Activated T-cell treated with anti-CD3 and anti-CD28 coated beads for 48 hours (primary cell): ENCODE results near the gene RAB11FIP5.

ENCODE experiments used
- DNase-seq: peaks from one replicate; pipeline ENCODE4 v3.0.0-alpha.2; 2020; ENCODE audit warnings: low read depth

The RAB11FIP5 gene

DNA sequence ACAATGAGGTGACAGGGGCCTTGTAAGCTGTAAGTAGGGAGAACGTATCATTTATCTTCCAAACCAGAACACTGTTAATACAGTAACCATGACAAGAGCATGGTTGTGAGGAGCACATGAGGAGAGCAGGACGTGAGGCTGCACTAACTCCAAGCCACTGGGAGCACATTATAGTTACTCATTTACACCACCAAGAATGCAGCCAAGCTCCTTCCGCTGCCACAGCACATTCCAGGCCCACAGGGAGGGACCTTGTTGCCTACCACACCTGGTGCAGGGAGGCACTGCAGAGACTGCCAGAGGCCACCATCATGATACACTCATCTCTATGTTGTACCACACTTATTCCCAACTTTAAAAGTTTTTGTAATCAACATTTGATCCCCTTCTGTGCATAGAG lies 27.8 kb downstream of the RAB11FIP5 start:
- no peak for DNase-seq

DNA sequence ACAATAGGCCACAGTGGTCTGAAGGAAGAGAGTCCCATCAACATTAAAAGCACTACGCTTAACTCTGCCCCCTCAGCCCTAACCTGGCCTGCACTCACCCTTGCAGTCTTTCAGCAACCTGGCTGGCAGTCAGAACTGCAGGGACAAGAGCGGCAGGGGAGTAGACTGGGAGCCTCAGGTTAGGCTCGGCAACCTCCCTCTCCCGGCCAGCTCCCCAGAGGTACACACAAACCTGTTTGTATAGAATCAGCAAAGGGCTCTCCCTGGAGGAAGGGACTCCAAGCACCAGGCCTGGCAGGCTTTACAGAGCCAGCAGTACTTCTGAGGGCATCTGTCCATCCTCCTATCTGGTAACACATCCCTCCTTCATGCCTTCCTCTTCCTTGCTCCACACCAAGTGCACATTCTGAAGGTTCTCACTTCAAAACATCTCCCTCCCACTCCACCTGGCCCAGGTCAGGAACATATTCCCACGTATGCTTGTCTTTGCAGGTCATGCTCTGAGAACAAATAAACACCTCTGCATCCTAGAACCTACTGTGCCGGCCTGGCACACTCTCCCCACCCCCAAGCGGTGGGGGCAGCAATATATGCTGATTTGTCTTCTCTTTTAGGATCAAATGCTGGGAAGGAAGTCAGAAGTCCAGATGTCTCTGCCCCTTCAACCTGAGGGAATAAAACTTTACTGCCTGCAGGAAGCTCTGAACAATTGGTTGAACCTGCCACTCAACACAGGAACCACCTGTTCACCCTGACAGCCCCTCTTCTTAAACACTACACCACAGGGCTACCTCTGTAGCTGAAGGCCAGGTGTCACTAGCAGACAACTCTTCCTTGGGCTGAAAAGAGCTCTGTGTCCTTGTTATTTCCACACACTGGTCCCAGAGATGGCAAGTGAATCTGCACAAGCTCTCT lies 28.6 kb downstream of the RAB11FIP5 start:
- DNase-seq, result no peak

DNA sequence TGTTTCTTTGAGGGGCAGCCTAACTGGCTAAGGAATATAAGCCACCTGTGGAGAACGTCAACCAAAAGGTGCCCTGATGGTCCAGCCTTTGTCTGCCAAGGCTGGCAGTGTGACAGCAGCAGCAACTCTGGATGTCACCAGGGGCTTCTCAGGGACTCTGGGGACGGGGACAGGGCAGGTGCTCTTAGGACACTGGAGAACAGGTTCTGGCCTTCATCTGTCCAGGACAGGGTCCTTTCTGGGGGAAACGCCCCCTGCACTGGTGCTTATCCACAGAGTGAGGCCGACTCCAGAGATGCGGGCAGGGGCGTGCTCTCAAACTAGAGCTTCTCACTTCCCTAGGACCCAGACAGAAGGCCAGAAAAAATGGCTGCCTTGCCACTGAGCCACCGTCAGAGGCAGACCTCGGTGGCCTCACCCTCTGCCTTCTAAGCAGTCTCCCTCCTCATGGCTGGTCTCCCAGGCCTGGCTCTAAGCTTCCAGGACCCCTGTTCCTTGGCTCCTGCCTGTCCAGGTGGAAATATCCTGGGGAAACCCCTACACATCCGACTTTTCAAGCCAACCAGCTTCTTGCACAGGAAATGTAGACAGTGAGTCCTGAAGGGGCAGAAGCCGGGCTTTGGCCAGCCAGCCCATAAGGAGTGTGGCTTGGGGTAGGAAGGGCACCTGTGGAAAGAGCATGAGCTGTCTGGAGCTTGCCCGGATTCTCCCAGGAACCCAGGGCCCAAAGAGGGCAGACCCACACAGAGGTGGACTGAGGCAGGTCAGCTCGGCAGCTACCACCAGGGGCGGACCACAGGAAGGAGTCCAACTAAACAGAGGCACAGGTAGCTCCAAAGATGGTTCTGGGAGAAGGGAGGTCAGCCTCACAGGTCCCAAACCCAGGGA lies 30.0 kb downstream of the RAB11FIP5 start:
- no peak for DNase-seq

DNA sequence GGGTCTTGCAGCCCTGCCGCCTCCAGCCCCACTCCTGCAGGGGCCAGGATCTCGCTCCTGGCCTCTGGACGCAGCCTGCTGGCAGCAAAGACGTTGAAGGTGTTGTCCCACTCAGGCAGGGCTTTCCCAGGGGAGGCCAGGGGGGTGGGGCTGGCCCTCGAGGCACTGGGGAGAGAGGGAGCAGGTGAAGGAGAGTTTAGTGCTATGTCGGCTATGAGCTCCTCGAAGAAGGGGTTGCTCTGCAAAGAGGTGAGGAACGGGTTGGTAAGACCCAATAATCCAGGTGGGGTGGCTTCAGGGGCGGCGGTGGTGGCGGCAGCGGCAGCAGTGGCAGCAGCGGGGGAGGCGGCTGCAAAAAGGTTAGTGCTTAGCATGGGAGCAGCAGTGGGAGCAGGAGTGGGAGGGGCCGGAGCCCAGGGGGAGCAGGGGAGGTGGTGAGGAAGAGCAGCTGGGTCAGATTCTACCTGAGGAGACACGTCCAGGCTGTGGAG lies 31.5 kb downstream of the RAB11FIP5 start:
- no peak for DNase-seq

DNA sequence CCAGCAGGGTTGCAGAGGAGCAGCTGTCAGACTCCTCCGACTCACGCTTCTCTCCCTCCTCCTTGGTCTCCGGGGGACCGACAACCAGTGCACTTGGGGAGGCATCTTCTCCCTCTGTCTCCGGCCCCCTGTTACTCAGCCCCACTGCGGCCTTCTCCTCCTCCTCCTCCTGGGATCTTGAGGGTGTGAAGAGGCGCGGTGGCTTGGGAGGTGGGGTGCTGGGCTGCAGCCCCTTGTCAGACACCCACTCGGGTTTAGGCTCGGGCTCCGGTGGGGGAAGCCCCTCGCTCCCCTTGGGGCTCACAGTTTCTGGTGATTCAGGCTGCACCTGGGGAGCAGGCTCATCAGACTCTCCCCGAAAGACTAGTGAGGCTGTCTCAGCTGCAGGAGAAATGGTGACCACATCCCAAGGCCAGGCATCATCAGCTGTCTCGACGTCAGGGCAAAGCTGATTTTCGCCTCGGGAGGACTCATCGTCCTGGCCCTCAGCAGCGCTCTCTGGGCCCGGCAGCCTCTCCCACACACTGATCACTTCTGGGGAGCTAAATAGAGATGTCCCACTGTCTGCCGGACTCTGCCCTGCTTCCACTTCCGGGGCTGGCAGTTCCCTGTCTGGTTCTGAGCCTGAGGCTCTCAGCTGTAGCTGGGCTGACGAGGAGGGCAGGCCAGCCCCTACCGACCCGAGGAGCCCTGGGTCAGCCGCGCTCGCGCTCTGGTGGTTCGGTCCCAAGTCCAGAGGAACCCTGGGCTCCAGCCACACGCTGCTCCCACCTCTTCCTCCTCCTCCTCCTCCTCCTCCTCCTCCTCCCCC lies 32.2 kb downstream of the RAB11FIP5 start:
- no peak for DNase-seq

DNA sequence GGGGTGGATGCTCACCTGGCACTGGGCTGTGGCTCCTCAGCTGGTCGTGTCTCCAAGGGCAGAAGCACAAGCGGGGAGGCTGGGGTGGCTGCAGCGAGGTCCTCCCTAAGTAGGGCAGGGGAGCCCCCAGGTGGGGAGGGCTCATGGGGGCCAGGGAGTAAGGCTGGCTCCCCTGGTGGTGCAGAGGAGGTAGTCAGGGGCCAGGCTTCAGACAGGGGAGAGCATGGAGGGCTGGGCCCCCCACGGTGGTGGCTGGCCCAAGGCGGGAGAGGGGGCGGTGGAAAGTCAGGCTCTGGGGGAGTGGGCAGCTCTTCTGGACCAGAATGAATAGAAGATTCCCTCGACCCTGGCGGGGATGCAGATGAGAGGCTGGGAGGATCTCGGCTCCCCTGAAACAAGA lies 33.1 kb downstream of the RAB11FIP5 start:
- DNase-seq, result no peak

DNA sequence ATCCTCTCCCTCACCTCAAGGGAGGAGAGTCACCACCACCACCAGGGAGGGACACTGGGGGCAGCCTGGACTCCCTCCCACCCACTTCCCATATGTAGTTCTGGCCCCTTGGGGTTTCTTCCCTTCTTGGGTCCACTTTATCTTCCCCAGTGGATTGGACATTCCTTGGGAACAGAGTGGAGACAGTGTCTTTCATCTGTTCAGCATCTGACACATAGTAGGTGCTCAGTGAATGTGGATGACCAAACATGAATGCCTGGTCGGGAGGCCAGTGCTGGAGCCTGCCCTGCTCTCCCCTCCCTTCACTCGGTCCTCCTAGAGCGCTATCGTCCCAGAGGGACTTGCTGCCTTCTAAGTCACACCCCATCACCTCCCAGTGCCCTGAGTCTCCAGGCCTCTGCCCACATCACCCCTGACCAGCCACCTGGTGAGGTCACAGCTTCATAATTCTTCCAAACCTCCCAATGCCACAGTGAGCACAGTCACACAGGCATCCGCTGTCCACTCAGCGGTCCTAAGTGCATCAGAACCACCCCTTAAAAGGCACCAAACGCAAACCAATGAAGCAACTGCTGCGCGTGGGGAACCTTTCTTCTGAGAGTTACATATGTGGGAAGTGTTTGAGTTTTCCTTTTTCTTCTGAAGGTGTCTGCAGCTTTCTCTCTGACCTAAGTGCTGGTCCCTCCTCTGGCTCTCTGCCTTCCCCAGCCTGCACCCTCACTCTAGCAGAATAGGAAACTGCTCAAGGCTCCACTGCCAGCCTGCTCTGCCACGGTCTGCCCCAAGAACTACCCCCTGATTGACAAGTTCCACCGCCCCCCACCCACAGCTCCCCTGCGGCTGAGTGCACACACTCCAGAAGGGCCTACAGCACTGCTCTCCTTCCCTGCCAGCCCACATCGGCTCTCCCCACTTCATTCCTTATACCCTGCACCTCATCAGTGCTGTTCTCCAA lies 34.0 kb downstream of the RAB11FIP5 start:
- no peak for DNase-seq

DNA sequence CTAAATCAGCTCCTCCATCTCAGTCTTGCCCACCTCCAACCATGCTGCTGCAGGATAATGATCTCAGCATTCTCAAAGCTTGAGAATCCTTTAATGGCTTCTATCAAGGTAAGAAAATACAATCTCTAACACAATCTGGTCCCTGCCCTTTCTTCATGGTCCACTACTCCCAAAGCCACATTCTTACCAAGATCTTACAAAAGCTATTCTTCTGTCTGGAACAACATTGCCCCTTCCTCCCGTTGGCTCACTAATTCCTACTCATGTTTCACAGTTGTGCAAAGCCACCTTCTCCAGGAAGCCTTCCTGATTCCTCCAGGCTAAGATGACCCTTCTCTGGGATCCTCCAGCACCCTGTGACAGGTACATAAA lies 35.3 kb downstream of the RAB11FIP5 start:
- no peak for DNase-seq

DNA sequence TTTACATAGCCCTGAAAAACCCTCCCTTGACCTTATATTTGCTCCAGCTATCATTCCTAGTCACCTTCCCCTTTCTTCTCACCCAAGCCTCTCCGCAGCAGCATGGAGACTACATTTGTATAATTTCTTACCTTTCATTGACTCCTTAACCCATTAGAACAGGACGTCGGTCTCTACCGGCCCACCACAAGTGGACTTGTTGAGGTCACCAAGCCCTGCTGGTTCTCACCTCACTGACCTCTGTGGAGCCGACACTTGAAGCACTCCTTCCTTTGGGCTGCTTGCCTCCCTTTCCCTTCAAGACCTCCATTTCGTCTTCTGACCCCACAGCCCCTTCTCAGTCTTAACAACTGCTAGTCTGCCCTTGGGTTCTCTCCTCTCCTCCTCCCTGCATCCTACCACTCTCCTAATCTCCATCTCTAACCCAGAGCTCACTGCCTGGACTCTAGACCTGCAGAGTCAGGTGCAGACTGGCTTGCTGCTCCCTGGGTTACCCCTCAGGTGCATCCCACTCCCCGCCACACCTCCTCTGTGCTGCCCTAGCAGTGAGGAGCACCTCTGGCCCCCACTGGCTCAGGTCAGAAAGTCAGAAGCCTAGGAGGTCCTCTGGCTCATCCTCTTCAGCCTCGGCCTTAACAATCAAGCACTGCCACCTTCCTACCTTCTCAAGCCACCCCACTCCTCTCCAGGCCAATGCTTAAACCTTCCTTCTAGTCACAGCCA lies 35.9 kb downstream of the RAB11FIP5 start:
- DNase-seq, result no peak

DNA sequence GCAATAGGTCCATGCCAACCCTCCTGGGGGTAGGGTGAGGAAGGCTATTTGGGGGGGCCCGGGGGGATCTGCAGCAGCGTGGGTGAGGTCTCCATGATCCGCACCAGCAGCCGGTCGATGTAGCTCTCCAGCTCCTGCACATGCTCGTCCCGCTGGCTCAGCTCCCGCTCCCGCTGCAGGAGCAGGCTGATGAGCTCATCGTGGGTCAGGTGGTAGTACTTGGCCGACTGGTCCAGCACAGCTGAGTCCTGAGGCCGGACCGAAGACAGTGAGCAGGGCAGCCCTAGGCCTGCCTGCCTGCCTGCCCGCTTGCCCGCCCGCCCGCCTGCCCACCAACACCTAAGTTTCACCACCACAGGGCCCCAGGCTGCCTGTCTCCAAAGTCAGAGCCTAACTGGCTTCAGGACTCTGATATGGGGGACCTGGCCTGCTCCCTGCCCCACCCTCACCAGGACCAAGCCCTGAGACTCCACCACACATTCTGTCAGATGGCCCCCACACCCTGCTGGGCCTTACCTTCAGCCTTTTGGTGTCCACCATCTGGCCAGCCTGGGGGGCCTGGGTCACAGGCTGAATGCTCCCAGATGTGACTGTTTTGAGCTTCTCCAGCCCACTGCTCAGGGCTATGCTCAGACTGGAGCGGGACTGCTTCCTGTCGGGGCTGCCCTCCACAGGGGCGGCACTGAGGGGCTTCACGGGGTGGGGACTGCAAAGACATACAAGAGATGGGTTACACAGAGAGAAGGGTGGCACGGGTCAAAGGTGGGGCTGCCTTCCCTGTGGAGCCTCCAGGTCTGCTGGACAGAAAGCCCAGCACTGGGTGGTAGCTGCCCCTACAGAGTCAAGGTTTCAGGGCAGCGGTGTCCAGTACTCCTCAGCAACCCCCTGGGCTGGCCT lies 37.0 kb downstream of the RAB11FIP5 start:
- DNase-seq, result no peak

DNA sequence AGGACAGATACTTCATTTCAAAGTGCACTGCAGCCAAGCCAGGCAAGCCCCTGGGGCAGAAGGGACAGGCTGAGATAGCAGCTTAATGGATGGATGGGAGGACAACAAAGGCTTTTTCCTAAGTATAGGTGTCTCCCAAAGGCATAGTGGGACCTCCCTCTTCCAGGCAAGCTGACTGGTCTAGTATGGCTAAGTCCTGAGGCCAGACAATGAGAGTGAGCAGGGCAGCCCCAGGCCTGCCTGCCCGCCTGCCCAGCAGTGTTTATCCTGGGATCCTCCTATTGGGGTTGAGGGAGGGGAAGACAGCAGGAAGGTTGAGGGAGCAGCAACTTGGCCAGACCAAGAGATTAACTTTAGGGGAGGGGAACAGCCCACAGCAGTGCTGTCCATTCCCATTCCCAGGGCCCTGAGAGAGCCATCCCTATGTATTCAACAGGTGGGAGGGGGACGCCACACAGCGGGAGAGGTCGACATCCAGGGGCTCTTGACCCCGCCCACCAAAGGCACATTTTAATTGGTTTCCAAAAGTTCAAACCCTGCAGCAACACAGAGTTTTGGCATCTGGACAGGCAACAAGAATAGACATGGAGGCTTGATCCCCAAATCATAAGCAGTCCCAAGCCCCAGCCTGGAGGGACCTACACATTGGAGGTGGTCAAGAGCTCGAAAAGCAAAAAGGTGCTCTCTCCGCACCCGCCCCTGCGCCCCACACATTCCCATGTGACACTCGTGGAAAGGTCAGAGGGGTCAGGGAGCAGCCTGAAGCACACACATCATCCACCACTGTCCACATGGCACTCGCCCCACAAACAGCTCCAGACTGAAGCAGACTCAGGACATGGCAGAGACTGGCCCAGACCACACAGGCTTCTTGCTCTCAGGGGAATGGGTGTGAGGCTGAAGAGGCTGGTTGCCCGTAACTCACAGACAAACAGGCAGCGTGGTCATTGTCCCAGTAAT lies 38.4 kb downstream of the RAB11FIP5 start:
- DNase-seq, result no peak

DNA sequence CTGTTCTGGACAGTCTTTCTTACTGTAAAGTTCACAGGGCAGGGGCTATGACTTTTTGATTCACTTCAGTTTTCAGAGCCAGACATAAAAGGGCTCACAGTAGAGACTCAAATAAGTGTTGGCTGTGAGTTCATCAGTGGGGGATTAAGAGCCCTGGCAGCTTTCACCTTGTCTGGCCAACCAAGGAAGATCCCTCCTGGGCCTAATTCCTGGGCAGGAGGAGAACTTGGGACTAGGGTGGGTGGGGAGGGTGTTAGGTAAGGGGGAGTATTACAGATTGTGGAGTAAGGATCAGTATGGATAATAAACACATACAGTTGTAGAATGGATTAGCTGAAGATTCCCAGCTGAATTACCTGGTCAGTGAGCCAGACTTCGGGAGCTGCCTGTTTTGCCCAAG lies 40.3 kb downstream of the RAB11FIP5 start:
- DNase-seq, result no peak

DNA sequence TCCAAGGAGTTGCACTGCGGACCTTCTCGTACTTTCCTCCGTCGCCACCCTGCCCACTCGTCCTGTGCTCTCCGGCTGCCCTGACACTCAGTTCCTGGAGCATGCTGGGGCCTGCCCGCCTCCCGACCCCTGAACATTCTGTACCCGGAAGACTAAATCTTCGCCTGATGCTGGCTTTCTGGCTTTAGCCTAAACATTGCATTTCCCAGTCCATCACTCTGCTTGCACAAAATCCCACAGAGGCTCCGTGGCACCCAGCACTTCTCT lies 40.7 kb downstream of the RAB11FIP5 start:
- DNase-seq, result no peak

DNA sequence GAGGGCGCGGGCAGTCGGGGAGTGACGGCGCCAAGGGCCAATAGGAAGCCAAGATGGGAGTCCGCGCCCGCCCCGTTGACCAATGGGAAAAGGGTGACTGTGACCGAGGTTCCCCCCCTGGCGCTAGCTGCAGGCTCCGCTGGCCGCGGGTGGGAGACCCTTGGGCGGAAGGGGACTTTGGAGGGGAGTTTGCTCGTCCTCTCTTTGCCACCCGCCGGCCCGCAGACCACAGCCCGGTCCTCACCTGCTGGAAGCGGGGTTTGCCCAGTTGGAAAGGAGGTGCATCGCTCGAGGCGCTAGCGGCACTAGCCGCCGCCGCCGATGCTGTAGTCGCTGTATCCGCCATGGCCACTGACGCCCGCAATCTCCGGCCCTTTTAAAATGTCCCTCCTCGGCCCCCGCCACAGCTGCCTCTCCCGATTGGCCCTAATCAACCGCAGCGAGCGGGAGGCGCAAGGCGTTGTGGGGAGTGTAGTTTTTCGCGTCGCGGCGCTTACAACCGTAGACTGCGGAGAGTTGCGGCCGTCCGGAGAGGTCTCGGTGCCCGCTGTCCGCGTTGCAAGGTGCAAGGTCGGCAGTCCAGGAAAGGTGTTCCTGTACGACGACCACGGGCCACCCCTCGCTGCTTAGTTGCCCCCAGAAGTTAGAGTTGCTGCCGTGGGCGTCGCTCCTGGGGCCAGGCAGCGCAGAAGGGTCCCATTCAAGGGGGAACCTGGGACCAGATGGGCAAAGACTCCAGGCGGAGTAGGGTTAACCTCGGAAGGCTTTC lies 41.2 kb downstream of the RAB11FIP5 start, which contains the start of gene SFXN5:
TSS of gene SFXN5 (minus strand) at position 353 of the 769 bp plus-strand sequence. CDS start at position 346, 7 bp downstream.
- DNase-seq, result peak; percentile 96

DNA sequence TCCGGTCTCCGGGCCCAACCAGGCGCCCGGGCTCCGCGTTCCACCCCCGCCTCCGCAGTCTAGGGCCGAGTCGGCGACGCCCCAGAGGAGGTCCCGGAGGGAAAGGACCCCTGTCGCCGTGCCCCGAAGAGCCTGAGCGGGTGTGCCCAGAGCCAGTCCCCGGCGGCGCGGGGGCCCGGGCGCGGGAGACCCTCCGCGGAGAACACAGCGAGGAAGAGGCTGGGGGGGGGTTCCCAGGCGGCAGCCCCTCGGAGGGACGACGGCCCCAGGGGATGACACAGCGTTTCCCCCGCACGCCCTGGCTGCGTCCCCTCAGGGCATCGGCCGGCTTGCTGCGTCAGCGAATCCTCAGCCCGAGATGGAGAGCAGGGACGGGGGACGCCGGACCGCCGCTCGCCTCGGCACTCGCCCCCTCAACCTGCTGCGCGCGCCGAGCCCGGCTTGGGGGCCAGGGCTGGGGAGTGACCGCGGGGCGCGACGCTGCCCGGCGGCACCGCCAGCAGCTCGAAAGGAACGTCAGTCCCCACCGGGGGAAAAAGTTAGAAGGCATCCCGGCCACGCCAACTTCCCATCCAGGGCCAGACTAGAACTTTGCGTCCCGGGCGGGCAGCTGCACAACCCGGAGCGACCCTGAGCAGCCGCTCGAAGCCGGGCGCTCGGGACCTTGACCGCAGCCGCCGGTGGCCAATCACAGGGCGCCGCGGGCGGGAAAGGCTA lies 41.9 kb downstream of the RAB11FIP5 start:
- DNase-seq, result peak; percentile 49

DNA sequence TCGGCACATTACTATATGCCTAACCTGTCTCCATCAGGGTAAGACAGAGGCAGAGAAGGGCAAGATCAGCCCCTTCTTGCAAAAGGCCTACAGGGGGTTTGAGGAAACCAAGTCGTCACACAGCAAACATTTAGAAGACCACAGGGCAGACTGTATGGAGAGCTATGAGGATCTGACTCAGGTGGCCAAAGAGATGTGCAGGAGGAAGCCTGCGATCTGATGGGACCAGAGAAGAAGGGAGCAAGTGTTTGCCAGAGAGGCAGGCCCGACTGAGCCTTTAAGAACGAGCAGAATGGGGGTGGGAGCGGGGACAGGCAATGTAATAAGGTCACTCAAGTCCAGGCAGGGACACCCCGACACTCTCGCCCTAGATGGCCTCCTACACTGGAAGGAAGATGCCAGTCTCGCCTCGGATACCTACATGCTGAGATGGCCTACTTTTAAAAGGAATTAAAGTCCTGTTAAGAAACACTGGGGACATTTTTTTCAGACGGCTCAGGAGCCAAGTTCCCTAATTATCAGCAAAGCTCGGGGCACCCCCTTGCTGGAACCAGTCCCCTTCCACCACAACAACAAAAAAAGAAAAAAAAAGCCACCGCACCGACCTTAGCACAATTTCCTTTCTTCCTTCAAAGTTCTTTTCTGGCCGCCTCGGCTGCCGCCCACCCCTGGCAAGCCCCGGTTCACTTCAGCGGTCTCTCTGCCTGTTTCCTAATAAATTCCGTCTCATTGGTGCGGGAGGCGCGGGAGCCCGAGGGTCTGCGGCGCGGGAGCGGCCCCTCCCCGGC lies 42.7 kb downstream of the RAB11FIP5 start:
- no peak for DNase-seq
